Measurements from ENCODE around the gene NPAT.

Gene NPAT

DNA sequence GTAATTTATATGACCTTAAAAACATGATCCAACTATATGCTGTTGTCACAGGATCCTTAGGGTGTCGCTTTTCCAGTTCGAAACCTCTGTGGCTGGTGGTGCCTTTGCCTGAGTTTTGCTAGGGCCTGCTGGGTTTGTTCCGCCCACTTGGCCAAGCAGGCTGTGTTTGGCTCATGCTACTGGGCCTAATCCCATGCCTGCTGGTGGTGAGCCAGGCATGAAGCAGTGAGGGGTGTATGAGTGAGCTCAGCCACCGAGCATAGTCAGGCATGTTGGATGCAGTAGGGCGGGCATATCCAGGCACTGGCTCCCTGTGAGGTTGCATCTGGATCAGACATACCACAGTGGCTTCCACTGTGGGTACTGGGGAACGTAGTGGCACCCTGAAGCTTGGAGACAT is 16.3 kb downstream of the NPAT start:
- Histone ChIP-seq H2AFZ (no peak overlapping the region), H3K27me3 (ENCODE audit: control insufficient read depth, insufficient read depth, low read length) (no peaks in the 10 kb centered on the region), H3K4me1 (no peaks in the 10 kb centered on the region), H3K36me3 (ENCODE audit: control insufficient read depth, insufficient read depth, low read length) (no peaks in the 10 kb centered on the region), H3K4me2 (ENCODE audit: low read length) (no peak overlapping the region), H3K79me2 (peaks cover 18% of the 10 kb centered on the region), H3K9ac (no peak overlapping the region), H3K4me3 (ENCODE audit: low read depth, low read length) (no peak overlapping the region), H3K27ac (no peak overlapping the region), H3K9me3 (ENCODE audit: control insufficient read depth, low read length) (no peaks in the 10 kb centered on the region)
- TF ChIP-seq, protein P1, sequence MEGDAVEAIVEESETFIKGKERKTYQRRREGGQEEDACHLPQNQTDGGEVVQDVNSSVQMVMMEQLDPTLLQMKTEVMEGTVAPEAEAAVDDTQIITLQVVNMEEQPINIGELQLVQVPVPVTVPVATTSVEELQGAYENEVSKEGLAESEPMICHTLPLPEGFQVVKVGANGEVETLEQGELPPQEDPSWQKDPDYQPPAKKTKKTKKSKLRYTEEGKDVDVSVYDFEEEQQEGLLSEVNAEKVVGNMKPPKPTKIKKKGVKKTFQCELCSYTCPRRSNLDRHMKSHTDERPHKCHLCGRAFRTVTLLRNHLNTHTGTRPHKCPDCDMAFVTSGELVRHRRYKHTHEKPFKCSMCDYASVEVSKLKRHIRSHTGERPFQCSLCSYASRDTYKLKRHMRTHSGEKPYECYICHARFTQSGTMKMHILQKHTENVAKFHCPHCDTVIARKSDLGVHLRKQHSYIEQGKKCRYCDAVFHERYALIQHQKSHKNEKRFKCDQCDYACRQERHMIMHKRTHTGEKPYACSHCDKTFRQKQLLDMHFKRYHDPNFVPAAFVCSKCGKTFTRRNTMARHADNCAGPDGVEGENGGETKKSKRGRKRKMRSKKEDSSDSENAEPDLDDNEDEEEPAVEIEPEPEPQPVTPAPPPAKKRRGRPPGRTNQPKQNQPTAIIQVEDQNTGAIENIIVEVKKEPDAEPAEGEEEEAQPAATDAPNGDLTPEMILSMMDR (IDR thresholded peaks at IDR 0.05) = no peak

DNA sequence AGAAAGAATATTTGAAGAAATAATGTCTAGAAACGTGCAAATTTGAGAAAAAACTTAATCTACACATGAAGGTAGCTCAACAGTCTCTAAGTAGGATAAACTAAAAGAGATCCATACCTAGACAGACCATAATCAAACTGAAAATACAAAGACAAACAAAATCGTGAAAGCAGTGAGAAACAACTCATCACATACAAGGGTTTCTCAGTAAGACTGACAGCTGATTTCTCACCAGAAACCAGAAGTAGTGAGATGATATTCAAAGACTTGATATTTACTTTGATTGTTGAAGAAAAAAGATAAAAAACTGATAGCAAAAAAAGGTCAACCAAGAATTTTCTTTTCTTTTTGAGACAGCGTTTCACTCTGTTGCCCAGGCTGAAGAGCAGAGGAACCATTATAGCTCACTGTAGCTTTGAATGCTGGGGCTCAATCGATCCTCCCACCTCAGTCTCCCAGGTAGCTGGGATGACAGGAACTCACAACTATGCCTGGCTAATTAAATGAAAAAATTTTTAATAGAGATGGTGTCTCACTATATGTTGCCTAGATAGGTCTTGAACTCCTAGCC is 17.4 kb downstream of the NPAT start:
- Histone ChIP-seq H3K9ac (no peak overlapping the region), H3K4me1 (no peaks in the 10 kb centered on the region), H3K79me2 (peaks cover 16% of the 10 kb centered on the region), H2AFZ (no peak overlapping the region), H3K9me3 (ENCODE audit: control insufficient read depth, low read length) (no peaks in the 10 kb centered on the region), H3K4me3 (ENCODE audit: low read depth, low read length) (no peak overlapping the region), H3K27ac (no peak overlapping the region), H3K27me3 (ENCODE audit: control insufficient read depth, insufficient read depth, low read length) (no peaks in the 10 kb centered on the region), H3K4me2 (ENCODE audit: low read length) (no peak overlapping the region), H3K36me3 (ENCODE audit: control insufficient read depth, insufficient read depth, low read length) (no peaks in the 10 kb centered on the region)
- TF ChIP-seq, protein P1 (IDR thresholded peaks at IDR 0.05) = no peak

DNA sequence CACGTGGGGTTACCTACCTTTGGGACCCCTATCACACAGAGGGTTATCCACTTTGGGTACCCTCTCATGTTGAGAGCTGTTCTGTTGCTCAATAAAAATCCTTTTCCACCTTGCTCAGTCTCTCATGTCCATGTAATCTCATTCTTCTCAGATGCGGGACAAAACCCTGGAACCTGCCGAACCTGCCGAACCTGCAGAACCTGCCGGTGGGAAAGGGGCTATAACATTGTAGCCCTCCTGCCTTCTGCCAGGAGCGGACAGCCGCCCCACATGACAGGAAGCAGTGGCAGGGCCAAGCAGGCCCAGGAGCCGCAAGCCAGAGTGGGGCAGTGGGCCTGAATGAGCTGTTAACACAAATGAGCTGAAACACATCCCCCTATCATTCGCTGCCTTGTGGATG is 18.1 kb downstream of the NPAT start:
- Histone ChIP-seq H3K4me3 (ENCODE audit: low read depth, low read length) (no peak overlapping the region), H3K27ac (no peak overlapping the region), H3K9ac (no peak overlapping the region), H3K9me3 (ENCODE audit: control insufficient read depth, low read length) (no peaks in the 10 kb centered on the region), H3K79me2 (peaks cover 16% of the 10 kb centered on the region), H3K4me2 (ENCODE audit: low read length) (no peak overlapping the region), H2AFZ (no peak overlapping the region), H3K36me3 (ENCODE audit: control insufficient read depth, insufficient read depth, low read length) (no peaks in the 10 kb centered on the region), H3K27me3 (ENCODE audit: control insufficient read depth, insufficient read depth, low read length) (no peaks in the 10 kb centered on the region), H3K4me1 (no peaks in the 10 kb centered on the region)
- TF ChIP-seq, protein P1 (IDR thresholded peaks at IDR 0.05) = no peak

DNA sequence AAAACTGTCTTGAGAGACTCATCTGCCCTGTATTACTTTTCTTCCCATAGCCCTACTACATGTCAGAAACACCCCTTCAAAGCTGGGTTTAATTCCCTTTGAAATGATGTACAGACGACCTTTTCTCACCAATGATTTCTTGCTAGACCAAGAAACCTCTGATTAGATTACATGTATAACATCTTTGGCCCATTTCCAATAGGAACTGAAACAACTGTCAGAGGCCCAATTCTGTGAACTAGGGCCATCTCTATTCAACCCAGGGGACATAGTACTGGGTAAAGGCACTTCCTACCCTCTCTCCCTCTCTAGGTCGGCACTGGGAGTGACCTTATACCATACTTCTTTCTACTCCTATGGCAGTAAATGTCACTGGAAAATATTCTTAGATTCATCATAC is 19.4 kb downstream of the NPAT start:
- H3K4me3 ChIP-seq (ENCODE audit: low read depth, low read length) = no peak overlapping the region
- TF ChIP-seq, protein P1 (IDR thresholded peaks at IDR 0.05) = no peak
- no peaks in the 10 kb centered on the region for H3K36me3 ChIP-seq (ENCODE audit: control insufficient read depth, insufficient read depth, low read length)
- H3K9me3 ChIP-seq (ENCODE audit: control insufficient read depth, low read length) = no peaks in the 10 kb centered on the region
- no peaks in the 10 kb centered on the region for H3K27me3 ChIP-seq (ENCODE audit: control insufficient read depth, insufficient read depth, low read length)
- no peak overlapping the region for H3K4me2 ChIP-seq (ENCODE audit: low read length)
- no peak overlapping the region for H3K9ac ChIP-seq
- no peaks in the 10 kb centered on the region for H3K4me1 ChIP-seq
- H3K27ac ChIP-seq = no peak overlapping the region
- peaks cover 12% of the 10 kb centered on the region for H3K79me2 ChIP-seq
- H2AFZ ChIP-seq = no peak overlapping the region
